Neuronal stem cell (in vitro differentiated cells): ENCODE data around the gene FIZ1.

Experiments used
- DNase-seq: peaks from one replicate; pipeline ENCODE4 v3.0.0-alpha.2; 2013; ENCODE audit warnings: low spot score
- H2AFZ ChIP-seq: one replicate; pipeline ENCODE4 v1.6.1; 2013; ENCODE audit warnings: mild to moderate bottlenecking, low read length, inconsistent platforms
- H2AK5ac ChIP-seq: 2 replicates; pipeline ENCODE4 v1.6.1; 2013; ENCODE audit warnings: low read depth, mild to moderate bottlenecking, inconsistent platforms, low read length, moderate library complexity, mixed read lengths
- H2BK120ac ChIP-seq: 2 replicates; pipeline ENCODE4 v1.6.1; 2013; ENCODE audit warnings: low read depth, mild to moderate bottlenecking, inconsistent platforms, low read length, moderate library complexity, mixed read lengths
- H2BK12ac ChIP-seq: one replicate; pipeline ENCODE4 v1.6.1; 2013; ENCODE audit warnings: low read length, inconsistent platforms
- H2BK15ac ChIP-seq: 2 replicates; pipeline ENCODE4 v1.6.1; 2013; ENCODE audit warnings: mild to moderate bottlenecking, low read length, inconsistent platforms, mixed read lengths
- H2BK5ac ChIP-seq: one replicate; pipeline ENCODE4 v1.6.1; 2013; ENCODE audit warnings: inconsistent platforms, mild to moderate bottlenecking, low read length, moderate library complexity
- H3K14ac ChIP-seq: one replicate; pipeline ENCODE4 v1.6.1; 2013; ENCODE audit warnings: low read length, inconsistent platforms
- H3K18ac ChIP-seq: 2 replicates; pipeline ENCODE4 v1.6.1; 2013; ENCODE audit warnings: low read length, inconsistent platforms
- H3K23ac ChIP-seq: 2 replicates; pipeline ENCODE4 v1.6.1; 2013; ENCODE audit warnings: low read depth, mild to moderate bottlenecking, mixed read lengths, low read length, inconsistent platforms; ENCODE audit not compliant: poor library complexity
- H3K27ac ChIP-seq: replicated peaks from 3 replicates; pipeline ENCODE4 v1.5.1; 2013; ENCODE audit warnings: low read length, inconsistent platforms
- H3K27me3 ChIP-seq, 3 experiments: 2 replicates each; pipeline ENCODE4 v1.6.1; 2013; ENCODE audit warnings: low read length in 3 of 3, mild to moderate bottlenecking in 2 of 3, inconsistent platforms in 1 of 3, low read depth in 1 of 3, mixed read lengths in 1 of 3, moderate library complexity in 1 of 3; ENCODE audit not compliant: control insufficient read depth in 3 of 3, insufficient read depth in 3 of 3
- H3K36me3 ChIP-seq, 2 donors: replicated peaks in 1 of 2; 2 replicates each; pipeline ENCODE4 v1.6.1; 2013; ENCODE audit warnings: low read length in 2 of 2; ENCODE audit not compliant: control insufficient read depth in 2 of 2, insufficient read depth in 2 of 2
- H3K4ac ChIP-seq: 2 replicates; pipeline ENCODE4 v1.6.1; 2013; ENCODE audit warnings: inconsistent platforms, mild to moderate bottlenecking, low read length, moderate library complexity
- H3K4me1 ChIP-seq, 2 donors: 1 replicate in 1 of 2; 2 replicates in 1 of 2; pipeline ENCODE4 v1.6.1; 2013; ENCODE audit warnings: low read length in 2 of 2, low read depth in 1 of 2; ENCODE audit not compliant: control insufficient read depth in 2 of 2, insufficient read depth in 1 of 2
- H3K4me2 ChIP-seq: one replicate; pipeline ENCODE4 v1.6.1; 2013; ENCODE audit warnings: mild to moderate bottlenecking, low read length, inconsistent platforms; ENCODE audit not compliant: insufficient read depth, poor library complexity, severe bottlenecking
- H3K4me3 ChIP-seq, 2 donors: 2 replicates each; pipeline ENCODE4 v1.5.1; 2013; ENCODE audit warnings: low read length in 2 of 2, mild to moderate bottlenecking in 2 of 2, inconsistent platforms in 1 of 2, moderate library complexity in 1 of 2
- H3K79me1 ChIP-seq: one replicate; pipeline ENCODE4 v1.6.1; 2013; ENCODE audit warnings: low read depth, mild to moderate bottlenecking, inconsistent platforms, low read length, moderate library complexity
- H3K9ac ChIP-seq: one replicate; pipeline ENCODE4 v1.6.1; 2013; ENCODE audit warnings: mild to moderate bottlenecking, low read depth, low read length, inconsistent platforms; ENCODE audit not compliant: poor library complexity
- H3K9me3 ChIP-seq, 2 donors: replicated peaks in 1 of 2; 2 replicates each; pipeline versions ENCODE3 to v1.6.1; 2013; ENCODE audit warnings: low read length in 2 of 2, mild to moderate bottlenecking in 2 of 2, inconsistent platforms in 1 of 2, low read depth in 1 of 2, mixed read lengths in 1 of 2, moderate library complexity in 1 of 2; ENCODE audit not compliant: control insufficient read depth in 2 of 2, insufficient read depth in 1 of 2
- H4K8ac ChIP-seq: one replicate; pipeline ENCODE4 v1.6.1; 2013; ENCODE audit warnings: low read depth, mild to moderate bottlenecking, inconsistent platforms, low read length, moderate library complexity
- H4K91ac ChIP-seq: one replicate; pipeline ENCODE4 v1.6.1; 2013; ENCODE audit warnings: low read length, low read depth, mild to moderate bottlenecking, inconsistent platforms; ENCODE audit not compliant: poor library complexity
- WGBS, 2 donors: extraction: QIAGEN DNeasy Blood & Tissue Kit; methylation state at CpG; one replicate each; pipeline ENCODE4 v1.1.7; 2013; ENCODE audit warnings: missing lambda C conversion rate in 2 of 2, mixed read lengths in 1 of 2; ENCODE audit not compliant: insufficient read length in 2 of 2, insufficient replicate concordance in 1 of 2; ENCODE audit errors: extremely low coverage in 2 of 2; 5-methylcytosine and 5-hydroxymethylcytosine counted together

Gene FIZ1

DNA sequence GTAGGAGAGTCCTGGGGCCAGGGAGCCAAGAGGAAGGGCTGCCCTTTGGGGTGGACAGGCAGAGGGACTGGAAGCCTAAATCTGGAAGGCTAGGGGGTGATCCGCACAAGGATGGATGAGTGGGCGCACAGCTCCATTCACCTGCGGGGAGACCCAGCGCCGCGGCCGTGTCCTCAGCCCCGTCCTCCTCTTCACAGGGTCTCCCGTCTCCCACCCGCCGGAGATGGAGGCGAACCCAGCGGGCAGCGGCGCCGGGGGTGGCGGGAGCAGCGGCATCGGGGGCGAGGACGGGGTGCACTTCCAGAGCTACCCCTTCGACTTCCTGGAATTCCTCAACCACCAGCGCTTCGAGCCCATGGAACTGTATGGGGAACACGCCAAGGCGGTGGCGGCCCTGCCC is 14.1 kb upstream of the FIZ1 start:
- H3K27me3 ChIP-seq, result no peaks in the 10 kb centered on the region
- peaks cover 0 to 4% of the 10 kb centered on the region in 2 donors for H3K9me3 ChIP-seq
- H3K4me3 ChIP-seq, result no peak overlapping the region
- DNase-seq, result no peak
- H2BK5ac ChIP-seq, result no peak overlapping the region
- H3K27ac ChIP-seq, result no peak overlapping the region
- H3K36me3 ChIP-seq, result peaks cover 30 to 81% of the 10 kb centered on the region in 2 donors
- H3K4me2 ChIP-seq, result no peak overlapping the region
- H2BK12ac ChIP-seq, result no peak overlapping the region
- no peak overlapping the region for H3K4ac ChIP-seq
- no peak overlapping the region for H2BK15ac ChIP-seq
- no peak overlapping the region for H3K9ac ChIP-seq
- H3K79me1 ChIP-seq, result peaks cover 15% of the 10 kb centered on the region
- no peak overlapping the region for H4K91ac ChIP-seq
- WGBS, 2 donors, result no CpG with 5 or more reads among the region's 27 CpGs
- H3K4me1 ChIP-seq, result no peaks in the 10 kb centered on the region
- H4K8ac ChIP-seq, result no peak overlapping the region
- no peak overlapping the region for H3K23ac ChIP-seq
- no peak overlapping the region for H3K14ac ChIP-seq
- H2AK5ac ChIP-seq, result no peak overlapping the region
- H3K18ac ChIP-seq, result no peak overlapping the region
- no peak overlapping the region for H2BK120ac ChIP-seq
- H2AFZ ChIP-seq, result no peak overlapping the region

DNA sequence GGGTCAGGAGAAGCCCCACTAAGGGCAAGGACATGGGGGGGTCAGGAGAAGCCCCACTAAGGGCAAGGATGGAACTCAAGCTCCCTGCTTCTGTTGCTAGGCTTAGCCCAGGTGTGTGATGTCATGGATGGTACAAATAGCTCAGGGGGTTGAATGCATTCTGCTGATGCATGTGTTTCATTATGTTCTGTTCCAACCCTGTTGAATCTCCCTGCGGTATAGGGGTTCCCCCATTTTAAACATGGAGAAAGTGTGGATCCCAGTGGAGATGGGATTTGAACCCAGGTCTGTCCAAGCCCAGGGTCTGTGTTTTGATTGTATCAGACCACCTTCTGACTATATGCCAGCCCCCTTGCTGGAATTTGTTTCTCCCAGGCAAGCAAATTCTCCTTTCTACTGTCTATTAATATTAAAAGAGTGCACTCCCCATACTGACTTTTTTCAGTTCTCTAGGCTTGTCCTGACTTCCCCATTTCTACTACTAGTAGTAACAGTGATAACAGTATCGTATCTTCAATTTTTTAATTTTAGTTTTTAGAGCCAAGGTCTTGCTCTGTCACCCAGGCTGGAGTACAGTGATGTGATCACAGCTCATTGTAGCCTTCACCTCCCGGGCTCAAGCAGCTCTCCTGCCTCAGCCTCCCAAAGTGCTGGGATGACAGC is 12.8 kb upstream of the FIZ1 start:
- no peak overlapping the region for H4K91ac ChIP-seq
- H3K14ac ChIP-seq, result no peak overlapping the region
- H2BK15ac ChIP-seq, result no peak overlapping the region
- no peak overlapping the region for H3K18ac ChIP-seq
- peaks cover 0 to 4% of the 10 kb centered on the region in 2 donors for H3K9me3 ChIP-seq
- no peak overlapping the region for H3K9ac ChIP-seq
- no peaks in the 10 kb centered on the region for H3K27me3 ChIP-seq
- no peak overlapping the region for H3K4ac ChIP-seq
- H2BK12ac ChIP-seq, result no peak overlapping the region
- peaks cover 26 to 75% of the 10 kb centered on the region in 2 donors for H3K36me3 ChIP-seq
- no peaks in the 10 kb centered on the region for H3K4me1 ChIP-seq
- H4K8ac ChIP-seq, result no peak overlapping the region
- H3K79me1 ChIP-seq, result peaks cover 18% of the 10 kb centered on the region
- no CpG with 5 or more reads among the region's 3 CpGs for WGBS, 2 donors
- H2AK5ac ChIP-seq, result no peak overlapping the region
- H3K4me2 ChIP-seq, result no peak overlapping the region
- no peak overlapping the region for H3K23ac ChIP-seq
- H2BK5ac ChIP-seq, result no peak overlapping the region
- H2AFZ ChIP-seq, result no peak overlapping the region
- no peak overlapping the region for H3K4me3 ChIP-seq
- no peak overlapping the region for H3K27ac ChIP-seq
- no peak for DNase-seq
- no peak overlapping the region for H2BK120ac ChIP-seq

DNA sequence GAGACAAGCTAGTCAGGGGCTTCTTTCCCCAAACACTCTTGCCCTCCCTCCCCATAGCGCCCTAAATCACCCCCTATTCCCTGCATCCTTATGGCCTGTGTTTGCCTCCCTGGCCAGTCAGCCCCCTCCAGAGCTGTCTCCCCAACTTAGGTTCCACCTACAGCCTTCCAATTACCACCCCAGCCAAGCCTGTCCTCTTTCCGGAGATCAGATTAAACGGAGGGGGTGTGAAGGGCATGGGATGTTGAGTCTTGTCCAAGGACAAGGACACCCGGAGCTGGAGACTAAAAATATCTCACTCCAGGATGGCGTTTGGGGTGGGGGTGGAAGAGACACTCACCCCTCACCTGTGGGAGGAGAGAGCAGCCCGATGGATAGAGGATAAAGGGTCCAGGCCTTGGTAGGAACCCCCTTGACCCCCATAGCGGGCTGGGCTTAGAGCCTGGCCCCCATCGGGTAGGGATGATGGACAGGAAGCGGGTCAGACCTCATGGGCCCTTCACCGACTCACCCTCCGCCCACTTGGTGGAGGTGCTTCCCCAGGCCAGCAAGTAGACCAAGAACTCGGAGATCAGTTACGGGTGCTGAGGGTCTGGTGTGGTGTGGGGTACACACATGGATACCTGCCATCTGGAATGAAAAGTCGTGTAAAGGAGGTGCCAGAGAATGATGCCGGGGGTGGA is 12.1 kb upstream of the FIZ1 start:
- Histone ChIP-seq H3K27ac (no peak overlapping the region), H3K79me1 (peaks cover 18% of the 10 kb centered on the region), H3K4me2 (no peak overlapping the region), H4K91ac (no peak overlapping the region), H3K23ac (no peak overlapping the region), H3K4ac (no peak overlapping the region), H2BK5ac (no peak overlapping the region), H3K9ac (no peak overlapping the region), H3K18ac (no peak overlapping the region), H3K4me1 (peaks cover 3 to 4% of the 10 kb centered on the region in 2 donors), H3K27me3 (no peaks in the 10 kb centered on the region), H3K14ac (no peak overlapping the region), H2BK15ac (no peak overlapping the region), H3K4me3 (no peak overlapping the region), H4K8ac (no peak overlapping the region), H3K36me3 (peaks cover 21 to 76% of the 10 kb centered on the region in 2 donors), H2AK5ac (no peak overlapping the region), H3K9me3 (peaks cover 0 to 4% of the 10 kb centered on the region in 2 donors), H2BK120ac (no peak overlapping the region), H2AFZ (no peak overlapping the region), H2BK12ac (no peak overlapping the region)
- no CpG with 5 or more reads among the region's 15 CpGs for WGBS, 2 donors
- no peak for DNase-seq

- no peak overlapping the region for H3K4me3 ChIP-seq
- H2BK120ac ChIP-seq, result no peak overlapping the region
- H3K79me1 ChIP-seq, result peaks cover 8% of the 10 kb centered on the region
- H3K18ac ChIP-seq, result no peak overlapping the region
- H2AK5ac ChIP-seq, result no peak overlapping the region
- H2BK5ac ChIP-seq, result no peak overlapping the region
- H2BK15ac ChIP-seq, result no peak overlapping the region
- H3K4ac ChIP-seq, result no peak overlapping the region
- H2AFZ ChIP-seq, result no peak overlapping the region
- no CpG with 5 or more reads among the region's 5 CpGs for whole genome bisulfite sequencing, 2 donors
- no peak overlapping the region for H3K9ac ChIP-seq
- DNase-seq, result no peak
- peaks cover 4 to 9% of the 10 kb centered on the region in 2 donors for H3K4me1 ChIP-seq
- no peak overlapping the region for H3K23ac ChIP-seq
- no peak overlapping the region for H3K14ac ChIP-seq
- H2BK12ac ChIP-seq, result no peak overlapping the region
- no peak overlapping the region for H4K8ac ChIP-seq
- no peak overlapping the region for H4K91ac ChIP-seq
- peaks cover 7 to 62% of the 10 kb centered on the region in 2 donors for H3K36me3 ChIP-seq
- no peaks in the 10 kb centered on the region for H3K9me3 ChIP-seq
- H3K27me3 ChIP-seq, result no peaks in the 10 kb centered on the region
- no peak overlapping the region for H3K27ac ChIP-seq
- H3K4me2 ChIP-seq, result no peak overlapping the region
Measured at GRCh38 chr19:55609326-55609725, 10.0 kb upstream of the FIZ1 start.
